ENCODE measurements around the gene TMEM131L. TPM values are rescaled to one million over a fixed set of nuclear protein-coding genes. Genes with fewer than 3 reads are reported as not detected.

Gene TMEM131L
- polyA plus RNA-seq, 1 donor (not counting 4 experiments of a cell fraction or from before 2014, with no cell fraction given): 10.3 TPM

GRCh38 chr4:153481478-153481877, 15.3 kb downstream of the TMEM131L start:
- Histone ChIP-seq H4K20me1 (ENCODE audit: control insufficient read depth, extremely low read depth, insufficient read depth, low read length) (no peaks in the 10 kb centered on the region), H2AFZ (ENCODE audit: control insufficient read depth, low read length) (no peak overlapping the region), H3K27me3 (ENCODE audit: control insufficient read depth, extremely low read depth, insufficient read depth, low read length) (no peaks in the 10 kb centered on the region), H3K4me1 (ENCODE audit: control insufficient read depth, extremely low read depth, insufficient read depth, low read length) (peaks cover 20% of the 10 kb centered on the region), H3K36me3 (ENCODE audit: control insufficient read depth in 2 of 2, extremely low read depth in 1 of 2, insufficient read depth in 2 of 2, low read length in 2 of 2) (no peaks in the 10 kb centered on the region), H3K9me1 (ENCODE audit: control insufficient read depth, extremely low read depth, insufficient read depth, low read length) (no peaks in the 10 kb centered on the region), H3K9me3 (ENCODE audit: control insufficient read depth, low read depth, low read length) (no peaks in the 10 kb centered on the region), H3K27ac (ENCODE audit: control insufficient read depth, insufficient read depth, low read length) (no peak overlapping the region), H3K4me2 (ENCODE audit: control insufficient read depth, extremely low read depth, insufficient read depth, low read depth, low read length) (no peak overlapping the region), H3K9ac (ENCODE audit: control insufficient read depth, extremely low read depth, insufficient read depth, low read length) (no peak overlapping the region), H3K4me3 (ENCODE audit: control insufficient read depth in 2 of 3, extremely low read depth in 1 of 3, insufficient read depth in 2 of 3, low read depth in 1 of 3, low read length in 3 of 3) (no peak overlapping the region), H3K79me2 (ENCODE audit: control insufficient read depth, insufficient read depth, low read length) (peaks cover 2% of the 10 kb centered on the region)
- no peak for TF ChIP-seq EZH2 (IDR thresholded peaks at IDR 0.05; ENCODE audit: low read length)
- TF ChIP-seq, protein P1, sequence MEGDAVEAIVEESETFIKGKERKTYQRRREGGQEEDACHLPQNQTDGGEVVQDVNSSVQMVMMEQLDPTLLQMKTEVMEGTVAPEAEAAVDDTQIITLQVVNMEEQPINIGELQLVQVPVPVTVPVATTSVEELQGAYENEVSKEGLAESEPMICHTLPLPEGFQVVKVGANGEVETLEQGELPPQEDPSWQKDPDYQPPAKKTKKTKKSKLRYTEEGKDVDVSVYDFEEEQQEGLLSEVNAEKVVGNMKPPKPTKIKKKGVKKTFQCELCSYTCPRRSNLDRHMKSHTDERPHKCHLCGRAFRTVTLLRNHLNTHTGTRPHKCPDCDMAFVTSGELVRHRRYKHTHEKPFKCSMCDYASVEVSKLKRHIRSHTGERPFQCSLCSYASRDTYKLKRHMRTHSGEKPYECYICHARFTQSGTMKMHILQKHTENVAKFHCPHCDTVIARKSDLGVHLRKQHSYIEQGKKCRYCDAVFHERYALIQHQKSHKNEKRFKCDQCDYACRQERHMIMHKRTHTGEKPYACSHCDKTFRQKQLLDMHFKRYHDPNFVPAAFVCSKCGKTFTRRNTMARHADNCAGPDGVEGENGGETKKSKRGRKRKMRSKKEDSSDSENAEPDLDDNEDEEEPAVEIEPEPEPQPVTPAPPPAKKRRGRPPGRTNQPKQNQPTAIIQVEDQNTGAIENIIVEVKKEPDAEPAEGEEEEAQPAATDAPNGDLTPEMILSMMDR (optimal IDR thresholded peaks at IDR 0.05 in 1 of 3, IDR thresholded peaks at IDR 0.05 in 1 of 3, conservative IDR thresholded peaks at IDR 0.05 in 1 of 3; ENCODE audit: extremely low read depth in 1 of 3, insufficient read depth in 2 of 3, low read length in 3 of 3): no peak
- DNase-seq (ENCODE audit: low read depth, low spot score): no peak
- FAIRE-seq: no peak
- dilution Hi-C loops (cut with MboI; ENCODE audit: extremely low pct_ligation_motif_present, low sequenced_read_pairs): no loop called here

- H3K9me3 ChIP-seq (ENCODE audit: control insufficient read depth, low read depth, low read length): no peaks in the 10 kb centered on the region
- H3K9ac ChIP-seq (ENCODE audit: control insufficient read depth, extremely low read depth, insufficient read depth, low read length): no peak overlapping the region
- no peaks in the 10 kb centered on the region for H3K36me3 ChIP-seq (ENCODE audit: control insufficient read depth in 2 of 2, extremely low read depth in 1 of 2, insufficient read depth in 2 of 2, low read length in 2 of 2)
- H2AFZ ChIP-seq (ENCODE audit: control insufficient read depth, low read length): no peak overlapping the region
- H3K79me2 ChIP-seq (ENCODE audit: control insufficient read depth, insufficient read depth, low read length): peaks cover 4% of the 10 kb centered on the region
- no peak overlapping the region for H3K27ac ChIP-seq (ENCODE audit: control insufficient read depth, insufficient read depth, low read length)
- TF ChIP-seq, protein P1 (optimal IDR thresholded peaks at IDR 0.05 in 1 of 3, IDR thresholded peaks at IDR 0.05 in 1 of 3, conservative IDR thresholded peaks at IDR 0.05 in 1 of 3; ENCODE audit: extremely low read depth in 1 of 3, insufficient read depth in 2 of 3, low read length in 3 of 3): no peak
- TF ChIP-seq EZH2 (IDR thresholded peaks at IDR 0.05; ENCODE audit: low read length): no peak
- no peaks in the 10 kb centered on the region for H4K20me1 ChIP-seq (ENCODE audit: control insufficient read depth, extremely low read depth, insufficient read depth, low read length)
- FAIRE-seq (no peak), DNase-seq (ENCODE audit: low read depth, low spot score) (no peak)
- H3K9me1 ChIP-seq (ENCODE audit: control insufficient read depth, extremely low read depth, insufficient read depth, low read length): no peaks in the 10 kb centered on the region
- H3K27me3 ChIP-seq (ENCODE audit: control insufficient read depth, extremely low read depth, insufficient read depth, low read length): no peaks in the 10 kb centered on the region
- H3K4me3 ChIP-seq (ENCODE audit: control insufficient read depth in 2 of 3, extremely low read depth in 1 of 3, insufficient read depth in 2 of 3, low read depth in 1 of 3, low read length in 3 of 3): no peak overlapping the region
- dilution Hi-C loops (cut with MboI; ENCODE audit: extremely low pct_ligation_motif_present, low sequenced_read_pairs): no loop called here
- peaks cover 33% of the 10 kb centered on the region for H3K4me1 ChIP-seq (ENCODE audit: control insufficient read depth, extremely low read depth, insufficient read depth, low read length)
- H3K4me2 ChIP-seq (ENCODE audit: control insufficient read depth, extremely low read depth, insufficient read depth, low read depth, low read length): no peak overlapping the region
Measured at GRCh38 chr4:153483432-153484418, 17.6 kb downstream of the TMEM131L start.

Data from keratinocyte (primary cell).